Spleen (tissue), 7 donors: Measurements from ENCODE around the gene TMEM100.

Experiments
- POLR2A ChIP-seq, 3 donors: fragments of 450-650 bp; IDR thresholded peaks; one replicate each; pipeline ENCODE4 v1.5.1; 2017; ENCODE audit warnings: antibody characterized with exemption in 3 of 3, mild to moderate bottlenecking in 1 of 3
- POLR2AphosphoS5 ChIP-seq, 3 donors: sonication (generic); formaldehyde crosslinking; IDR thresholded peaks; one replicate each; pipeline ENCODE4 v1.5.1; 2017; ENCODE audit warnings: antibody characterized with exemption in 3 of 3
- TF ChIP-seq, protein P1 (sequence below), 11 experiments: fragments of 200-600 bp in 7 of 11; fragments of 450-650 bp in 4 of 11; sonication (generic) in 4 of 11; IDR thresholded peaks in 8 of 11; conservative IDR thresholded peaks in 3 of 11; 1 replicate in 7 of 11; 2 replicates in 4 of 11; pipeline versions ENCODE4 v1.4.0 to v1.8.0; 2016 to 2021; ENCODE audit warnings: antibody characterized with exemption in 11 of 11, inconsistent platforms in 4 of 11, mild to moderate bottlenecking in 1 of 11
- donor health status: DM: no; HTN: no; CAD: no; lungs with moderate emphysema.
- donor health status: DM: no; HTN: no; CAD: no.
- donor health status: DM: no; HTN: no; CAD: no.

DNA sequence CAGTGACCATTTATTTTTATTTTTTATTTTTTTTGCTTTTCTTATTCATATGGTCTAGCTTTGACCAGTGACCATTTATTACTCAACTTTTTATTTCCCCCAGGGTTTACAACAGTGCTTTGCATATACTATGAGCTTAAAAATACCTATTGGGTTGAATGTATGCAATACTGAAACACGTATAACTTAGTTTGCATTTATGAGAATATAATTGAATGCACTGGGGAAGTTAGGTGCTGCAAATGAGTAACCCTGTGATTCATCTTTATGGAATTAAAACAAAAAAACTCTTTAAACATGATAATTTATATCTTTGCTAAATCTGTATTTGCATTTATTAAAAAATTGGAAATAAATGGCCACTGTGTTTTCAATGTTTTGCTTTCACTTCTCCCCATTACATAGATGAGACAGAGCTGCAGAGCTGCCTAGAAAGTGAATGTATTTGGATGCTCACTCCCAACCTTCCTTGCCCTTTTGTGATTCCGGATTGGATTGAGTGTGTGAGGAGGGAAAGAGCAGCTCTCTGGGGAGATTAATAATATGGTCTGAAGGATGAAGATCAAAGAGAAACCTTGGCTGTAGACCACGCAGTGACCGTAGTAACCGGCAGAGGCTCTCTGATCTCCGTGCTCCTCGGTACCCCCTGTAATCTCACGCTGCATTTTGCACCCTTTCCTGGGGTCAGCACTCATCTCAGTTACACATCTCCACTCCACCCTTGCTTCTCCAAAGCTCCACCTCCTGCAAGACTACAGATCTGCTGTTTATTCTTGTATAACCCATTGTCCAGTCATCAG is 14.3 kb downstream of the TMEM100 start:
- TF ChIP-seq, protein P1, sequence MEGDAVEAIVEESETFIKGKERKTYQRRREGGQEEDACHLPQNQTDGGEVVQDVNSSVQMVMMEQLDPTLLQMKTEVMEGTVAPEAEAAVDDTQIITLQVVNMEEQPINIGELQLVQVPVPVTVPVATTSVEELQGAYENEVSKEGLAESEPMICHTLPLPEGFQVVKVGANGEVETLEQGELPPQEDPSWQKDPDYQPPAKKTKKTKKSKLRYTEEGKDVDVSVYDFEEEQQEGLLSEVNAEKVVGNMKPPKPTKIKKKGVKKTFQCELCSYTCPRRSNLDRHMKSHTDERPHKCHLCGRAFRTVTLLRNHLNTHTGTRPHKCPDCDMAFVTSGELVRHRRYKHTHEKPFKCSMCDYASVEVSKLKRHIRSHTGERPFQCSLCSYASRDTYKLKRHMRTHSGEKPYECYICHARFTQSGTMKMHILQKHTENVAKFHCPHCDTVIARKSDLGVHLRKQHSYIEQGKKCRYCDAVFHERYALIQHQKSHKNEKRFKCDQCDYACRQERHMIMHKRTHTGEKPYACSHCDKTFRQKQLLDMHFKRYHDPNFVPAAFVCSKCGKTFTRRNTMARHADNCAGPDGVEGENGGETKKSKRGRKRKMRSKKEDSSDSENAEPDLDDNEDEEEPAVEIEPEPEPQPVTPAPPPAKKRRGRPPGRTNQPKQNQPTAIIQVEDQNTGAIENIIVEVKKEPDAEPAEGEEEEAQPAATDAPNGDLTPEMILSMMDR (IDR thresholded peaks at IDR 0.05 in 8 of 11, conservative IDR thresholded peaks at IDR 0.05 in 3 of 11), result no peak
- TF ChIP-seq POLR2A (IDR thresholded peaks at IDR 0.05) (no peak), POLR2AphosphoS5 (IDR thresholded peaks at IDR 0.05) (no peak)
